DMS 273 (cell line): ENCODE results near the gene WDR17.
"Not testable (repeated sequence)": the region's sequence is repeated elsewhere in the genome, so short reads cannot be mapped to it uniquely, and the experiment has no call there.

ENCODE experiments used
- DNase-seq: peaks from one replicate; lab custom pipeline; 2025; ENCODE audit not compliant: unreplicated experiment; lab: John Stamatoyannopoulos, UW

Gene WDR17

GRCh38 chr4:176189891-176190795 lies 124.5 kb downstream of the WDR17 start:
- DNase-seq, result no peak

GRCh38 chr4:176191974-176192373 lies 126.3 kb downstream of the WDR17 start:
- DNase-seq, result peak; percentile 83

GRCh38 chr4:176193126-176193525 lies 127.5 kb downstream of the WDR17 start:
- no peak for DNase-seq

GRCh38 chr4:176193938-176194337 lies 128.3 kb downstream of the WDR17 start:
- no peak for DNase-seq

GRCh38 chr4:176195184-176195978 lies 129.7 kb downstream of the WDR17 start, which contains the start of gene SPATA4:
TSS of gene SPATA4 (minus strand) at chr4:176195585. CDS start at chr4:176195562, 23 bp downstream.
- DNase-seq, result peak; percentile 94

GRCh38 chr4:176198316-176198903 lies 132.8 kb downstream of the WDR17 start:
- peak; percentile 12 for DNase-seq

- DNase-seq, result no peak
Observed at GRCh38 chr4:176205299-176205698, 139.7 kb downstream of the WDR17 start.

GRCh38 chr4:176207839-176208238 lies 142.2 kb downstream of the WDR17 start:
- DNase-seq, result peak; percentile 33

GRCh38 chr4:176209535-176209934 lies 143.9 kb downstream of the WDR17 start:
- no peak for DNase-seq

- DNase-seq, result no peak
Observed at GRCh38 chr4:176210101-176210500, 144.5 kb downstream of the WDR17 start.

- no peak for DNase-seq
Observed at GRCh38 chr4:176210579-176211296, 145.1 kb downstream of the WDR17 start.

- not testable (repeated sequence) for DNase-seq
Observed at GRCh38 chr4:176212351-176212750, 146.7 kb downstream of the WDR17 start.

GRCh38 chr4:176217510-176217909 lies 151.9 kb downstream of the WDR17 start:
- DNase-seq, result no peak

- DNase-seq, result no peak
Observed at GRCh38 chr4:176222149-176222548, 156.5 kb downstream of the WDR17 start.

- peak; percentile 9 for DNase-seq
Observed at GRCh38 chr4:176223561-176223960, 157.9 kb downstream of the WDR17 start.

GRCh38 chr4:176226736-176227135 lies 161.1 kb downstream of the WDR17 start:
- no peak for DNase-seq

GRCh38 chr4:176229645-176230044 lies 164.0 kb downstream of the WDR17 start:
- peak; percentile 8 for DNase-seq
